AG04450 (cell line): ENCODE measurements around the gene SIRT3. TPM values are rescaled to one million over a fixed set of nuclear protein-coding genes. Genes with fewer than 3 reads are reported as not detected.

ENCODE experiments used
- CTCF ChIA-PET: fragments of 300-600, 350-600 bp; formaldehyde crosslinking; extraction: SDS; loops from one replicate; lab custom pipeline; 2022; ENCODE audit warnings: antibody characterized with exemption, inconsistent platforms; lab: Charles Lee
- POLR2A ChIA-PET: fragments of 350-600 bp; formaldehyde crosslinking; extraction: SDS; loops from one replicate; lab custom pipeline; 2021; ENCODE audit warnings: antibody characterized with exemption, inconsistent platforms; lab: Yijun Ruan, JAX
- DNase-seq: peaks from one replicate; pipeline ENCODE4 v3.0.0-alpha.2; 2011; ENCODE audit warnings: low read depth, low spot score
- H3K27ac ChIP-seq: one replicate; pipeline ENCODE4 v1.5.1; 2012; ENCODE audit warnings: low read depth, low read length, control low read depth
- H3K27me3 ChIP-seq: one replicate; pipeline ENCODE4 v1.6.0; 2012; ENCODE audit warnings: low read length; ENCODE audit not compliant: control insufficient read depth, insufficient read depth
- H3K4me3 ChIP-seq: 2 replicates; pipeline ENCODE4 v1.5.1; 2011; ENCODE audit warnings: mild to moderate bottlenecking, low read depth, low read length, control low read depth
- H3K9me3 ChIP-seq: 2 replicates; pipeline ENCODE4 v1.5.1; 2012; ENCODE audit warnings: low read length; ENCODE audit not compliant: control insufficient read depth, insufficient read depth
- polyA plus RNA-seq: library from polyadenylated mRNA; depleted of rRNA; stranded (reverse); fragments of >200 nt; gene quantifications from 2 replicates; pipeline ENCODE4 v1.2.3, GENCODE V29; 2011
- TF ChIP-seq, protein P1 (sequence below): IDR thresholded peaks from 2 replicates; pipeline ENCODE4 v1.5.1; 2011; ENCODE audit warnings: low read depth, low read length, control low read depth, inconsistent platforms

Gene SIRT3
- polyA plus RNA-seq, 1 experiment = 15.8 TPM

DNA sequence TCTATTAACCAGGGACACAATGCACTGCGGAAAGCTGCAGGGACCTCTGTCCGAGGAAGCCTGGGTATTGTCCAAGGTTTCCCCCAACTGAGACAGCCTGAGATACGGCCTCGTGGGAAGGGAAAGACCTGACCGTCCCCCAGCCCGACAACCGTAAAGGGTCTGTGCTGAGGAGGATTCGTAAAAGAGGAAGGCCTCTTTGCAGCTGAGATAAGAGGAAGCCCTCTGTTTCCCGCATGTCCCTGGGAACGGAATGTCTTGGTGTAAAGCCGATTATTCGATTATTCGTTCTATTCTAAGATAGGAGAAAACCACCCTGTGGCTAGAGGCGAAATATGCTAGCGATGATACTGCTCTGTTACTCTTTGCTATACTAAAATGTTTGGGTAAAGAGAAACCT is 34.2 kb downstream of the SIRT3 start:
- POLR2A ChIA-PET = no interaction called here
- no peak for DNase-seq
- TF ChIP-seq, protein P1, sequence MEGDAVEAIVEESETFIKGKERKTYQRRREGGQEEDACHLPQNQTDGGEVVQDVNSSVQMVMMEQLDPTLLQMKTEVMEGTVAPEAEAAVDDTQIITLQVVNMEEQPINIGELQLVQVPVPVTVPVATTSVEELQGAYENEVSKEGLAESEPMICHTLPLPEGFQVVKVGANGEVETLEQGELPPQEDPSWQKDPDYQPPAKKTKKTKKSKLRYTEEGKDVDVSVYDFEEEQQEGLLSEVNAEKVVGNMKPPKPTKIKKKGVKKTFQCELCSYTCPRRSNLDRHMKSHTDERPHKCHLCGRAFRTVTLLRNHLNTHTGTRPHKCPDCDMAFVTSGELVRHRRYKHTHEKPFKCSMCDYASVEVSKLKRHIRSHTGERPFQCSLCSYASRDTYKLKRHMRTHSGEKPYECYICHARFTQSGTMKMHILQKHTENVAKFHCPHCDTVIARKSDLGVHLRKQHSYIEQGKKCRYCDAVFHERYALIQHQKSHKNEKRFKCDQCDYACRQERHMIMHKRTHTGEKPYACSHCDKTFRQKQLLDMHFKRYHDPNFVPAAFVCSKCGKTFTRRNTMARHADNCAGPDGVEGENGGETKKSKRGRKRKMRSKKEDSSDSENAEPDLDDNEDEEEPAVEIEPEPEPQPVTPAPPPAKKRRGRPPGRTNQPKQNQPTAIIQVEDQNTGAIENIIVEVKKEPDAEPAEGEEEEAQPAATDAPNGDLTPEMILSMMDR = no peak

DNA sequence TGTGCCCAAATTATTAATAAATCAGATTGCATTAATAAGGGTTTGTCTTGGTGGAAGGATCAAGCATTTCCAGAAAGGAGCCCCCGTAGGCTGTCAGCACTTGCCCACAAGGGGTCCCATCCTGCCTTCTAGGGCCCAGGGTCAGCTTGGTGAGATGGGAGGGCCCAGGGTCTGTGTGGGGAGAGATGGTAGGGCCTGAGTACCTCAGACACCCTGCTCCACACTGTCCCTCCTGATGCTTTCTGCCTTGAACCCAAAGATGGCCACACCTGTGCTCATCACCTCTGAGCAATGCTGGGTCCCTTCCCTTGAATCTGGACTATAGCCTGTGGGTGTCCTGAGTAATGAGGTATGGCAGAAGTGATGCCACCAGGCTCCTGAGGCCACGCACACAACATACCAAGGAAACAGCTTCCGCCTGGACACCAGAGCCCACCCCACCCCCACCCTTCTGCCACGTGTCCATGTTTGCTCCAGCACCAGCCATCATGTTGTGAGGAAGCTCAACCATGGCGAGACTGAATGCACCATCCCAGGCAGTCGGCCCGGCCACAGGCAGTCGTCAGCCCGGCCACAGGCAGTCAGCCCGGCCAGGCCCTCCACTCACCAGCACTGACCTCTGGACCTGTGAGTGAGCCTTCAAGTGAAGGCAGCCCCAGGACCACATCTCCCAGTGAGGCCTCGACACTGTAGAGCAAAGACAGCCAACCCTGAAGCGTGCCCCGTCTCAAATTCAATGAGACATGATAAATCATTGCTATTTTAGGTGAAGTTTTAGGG is 35.7 kb downstream of the SIRT3 start:
- TF ChIP-seq, protein P1 = no peak
- Histone ChIP-seq H3K27me3 (no peaks in the 10 kb centered on the region), H3K4me3 (no peak overlapping the region), H3K9me3 (no peaks in the 10 kb centered on the region; the same call in 1 of the 2 replicates), H3K27ac (no peak overlapping the region)
- ChIA-PET CTCF (no interaction called here), POLR2A (no interaction called here)
- no peak for DNase-seq

More for the DNA sequence above, 34.2 kb downstream of the SIRT3 start:
- no peaks in the 10 kb centered on the region; the same call in 1 of the 2 replicates for H3K9me3 ChIP-seq
- CTCF ChIA-PET = no interaction called here
- H3K27me3 ChIP-seq = no peaks in the 10 kb centered on the region
- no peak overlapping the region for H3K4me3 ChIP-seq
- H3K27ac ChIP-seq = no peak overlapping the region

- POLR2A ChIA-PET = no interaction called here
- CTCF ChIA-PET = no interaction called here
Measured at GRCh38 chr11:199782-200181, 36.4 kb downstream of the SIRT3 start.

GRCh38 chr11:199004-199581 is 37.0 kb downstream of the SIRT3 start:
- Histone ChIP-seq H3K27ac (no peak overlapping the region), H3K4me3 (no peak overlapping the region), H3K27me3 (no peaks in the 10 kb centered on the region), H3K9me3 (no peaks in the 10 kb centered on the region; the same call in 1 of the 2 replicates)
- no peak for DNase-seq
- TF ChIP-seq, protein P1 = no peak
- CTCF ChIA-PET = no interaction called here
- POLR2A ChIA-PET = no interaction called here

More at GRCh38 chr11:199782-200181, 36.4 kb downstream of the SIRT3 start:
- no peaks in the 10 kb centered on the region for H3K27me3 ChIP-seq
- DNase-seq = no peak
- H3K9me3 ChIP-seq = no peaks in the 10 kb centered on the region; the same call in 1 of the 2 replicates
- TF ChIP-seq, protein P1 = no peak
- no peak overlapping the region for H3K27ac ChIP-seq
- no peak overlapping the region for H3K4me3 ChIP-seq

- H3K9me3 ChIP-seq = no peaks in the 10 kb centered on the region; the same call in 1 of the 2 replicates
Measured at GRCh38 chr11:198236-198806, 37.8 kb downstream of the SIRT3 start.

More at GRCh38 chr11:198236-198806, 37.8 kb downstream of the SIRT3 start:
- TF ChIP-seq, protein P1 = no peak
- POLR2A ChIA-PET = no interaction called here
- CTCF ChIA-PET = no interaction called here
- no peak overlapping the region for H3K4me3 ChIP-seq
- H3K27ac ChIP-seq = no peak overlapping the region
- DNase-seq = no peak
- no peaks in the 10 kb centered on the region for H3K27me3 ChIP-seq
